ENCODE results near the gene CDH22. TPM values are rescaled to one million over a fixed set of nuclear protein-coding genes. Genes with fewer than 3 reads are reported as not detected.

Gene CDH22
- total RNA-seq, 1 experiment from 2014 or later = not detected

DNA sequence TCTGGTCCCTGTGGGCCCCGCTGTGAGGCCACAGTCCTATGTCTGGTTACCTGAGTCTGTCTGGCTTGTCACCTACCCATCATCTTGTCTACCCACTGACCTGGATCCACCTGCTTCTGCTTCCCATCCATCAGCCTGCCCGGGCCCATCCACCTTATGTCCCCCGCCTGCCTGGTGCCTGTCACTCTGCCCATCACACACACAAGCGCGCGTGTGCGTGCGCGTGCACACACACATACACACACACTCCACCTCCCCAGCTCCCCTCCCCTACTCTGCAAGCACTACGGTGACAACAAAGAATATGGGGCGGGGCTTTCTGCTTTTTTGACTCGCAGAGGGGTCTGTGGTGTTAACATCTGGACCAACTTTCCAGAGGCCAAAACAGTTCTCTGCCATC, 8.0 kb downstream of the CDH22 start:
- DNase-seq (ENCODE audit: low read depth) = no peak

DNA sequence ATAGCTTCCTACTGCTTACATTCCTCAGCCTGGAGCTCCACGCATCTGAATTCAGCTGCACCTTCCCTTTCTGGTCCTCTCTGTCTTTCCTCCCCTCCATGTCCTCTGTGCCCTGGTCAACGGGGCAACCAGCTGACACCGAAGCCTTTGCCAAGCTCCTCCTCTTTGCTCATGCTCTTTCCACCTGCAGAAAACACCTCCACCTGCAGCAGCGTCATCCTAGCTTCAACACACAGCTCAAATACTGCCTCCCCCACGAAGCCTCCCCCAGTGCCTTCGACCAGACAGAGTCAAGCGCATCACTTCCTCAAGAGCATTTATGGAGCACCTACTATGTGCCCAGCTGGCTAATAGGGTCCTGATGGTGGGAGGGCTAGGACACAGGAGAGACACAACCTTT, 9.2 kb downstream of the CDH22 start:
- DNase-seq (ENCODE audit: low read depth) = no peak

DNA sequence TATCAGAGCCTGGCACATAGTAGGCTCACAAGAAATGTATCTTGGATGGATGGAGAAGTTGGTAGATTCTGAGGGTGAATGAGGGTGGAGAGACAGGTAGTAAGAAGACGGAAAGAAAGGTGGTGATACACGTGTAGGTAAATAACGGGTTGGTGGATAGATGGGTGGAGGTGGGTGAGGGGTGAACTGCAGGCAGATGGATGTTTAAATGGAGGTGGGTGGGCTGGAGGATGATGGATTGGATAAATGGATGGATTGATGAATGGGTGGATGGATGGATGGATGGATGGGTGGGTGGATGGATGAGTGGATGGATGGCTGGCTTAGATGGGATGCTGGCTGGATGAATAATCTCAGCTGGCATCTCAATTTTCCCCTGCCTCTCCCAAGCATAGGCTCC, 9.9 kb downstream of the CDH22 start:
- DNase-seq (ENCODE audit: low read depth) = no peak

DNA sequence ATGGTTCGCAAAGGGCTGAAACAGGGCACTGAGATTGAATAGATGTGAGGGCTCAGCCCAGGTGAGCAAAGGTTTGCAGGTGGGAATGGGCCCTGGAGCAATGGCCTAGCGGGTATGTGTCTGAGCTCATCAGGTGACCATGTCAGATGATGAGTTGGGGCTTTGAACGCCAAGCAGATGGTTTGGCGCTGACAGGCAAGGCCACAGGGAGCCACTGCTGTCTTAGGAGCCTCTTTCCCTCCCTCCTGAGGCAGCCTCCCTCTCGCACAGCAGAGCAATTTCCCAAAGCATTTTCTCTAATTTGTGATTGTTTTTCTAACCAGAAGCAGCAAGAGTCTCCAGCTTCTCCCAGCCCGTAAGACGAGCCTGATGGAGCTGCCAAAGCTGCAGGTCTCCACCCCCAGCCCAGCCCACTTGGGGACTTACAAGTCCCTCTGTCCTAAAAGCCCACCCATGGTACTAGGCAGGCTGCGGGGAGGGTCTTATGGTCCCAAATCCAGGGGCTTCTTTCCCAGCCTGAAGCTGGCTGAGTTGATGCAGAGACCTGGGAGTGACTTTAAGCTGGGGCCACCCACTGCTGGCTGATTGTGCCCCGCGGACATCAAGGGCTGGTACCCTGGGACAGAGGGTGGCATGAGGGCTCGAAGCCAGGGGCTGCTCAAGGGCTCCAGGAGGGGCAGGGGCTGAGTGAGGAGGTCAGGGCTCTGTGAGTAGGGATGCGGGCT, 11.6 kb downstream of the CDH22 start:
- no peak for DNase-seq (ENCODE audit: low read depth)

DNA sequence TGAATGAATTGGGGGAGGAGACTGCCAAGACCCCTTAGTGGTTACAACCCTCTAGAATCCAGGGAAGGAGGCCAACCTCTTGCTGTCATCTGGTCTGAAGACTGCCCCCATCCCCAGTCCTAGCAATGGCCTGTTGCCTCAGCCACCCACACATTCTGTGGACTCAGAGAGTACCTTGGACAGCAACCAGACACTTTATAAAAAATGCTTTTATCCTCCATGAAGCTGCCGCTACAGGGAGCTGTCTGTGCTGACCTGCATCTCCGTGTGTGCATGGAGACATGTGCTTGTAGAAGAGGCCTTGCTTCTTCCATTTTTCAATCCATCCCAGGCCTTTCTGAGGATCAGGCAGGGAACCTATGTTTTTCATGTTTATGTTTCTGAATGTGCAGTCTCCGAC, 15.2 kb downstream of the CDH22 start:
- no peak for DNase-seq (ENCODE audit: low read depth)

DNA sequence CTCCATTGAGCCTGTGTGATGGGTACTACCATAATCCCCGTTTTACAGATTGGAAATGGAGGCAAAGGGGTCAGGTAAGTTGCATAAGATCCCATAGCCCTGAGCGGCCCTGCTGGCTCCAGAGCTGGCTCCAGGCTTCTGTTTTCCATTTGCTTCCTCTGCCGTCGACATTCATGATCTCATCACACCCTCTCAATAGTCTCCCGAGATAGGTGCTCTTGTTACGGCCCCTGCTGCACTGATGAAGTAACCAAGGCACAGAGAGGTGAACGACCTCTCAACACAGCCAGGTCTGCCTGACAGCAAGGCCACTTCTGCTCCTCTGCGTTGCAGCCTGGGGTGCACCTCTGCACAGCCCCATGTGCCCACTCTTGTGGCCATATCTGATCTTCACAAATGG, 16.9 kb downstream of the CDH22 start:
- no peak for DNase-seq (ENCODE audit: low read depth)

DNA sequence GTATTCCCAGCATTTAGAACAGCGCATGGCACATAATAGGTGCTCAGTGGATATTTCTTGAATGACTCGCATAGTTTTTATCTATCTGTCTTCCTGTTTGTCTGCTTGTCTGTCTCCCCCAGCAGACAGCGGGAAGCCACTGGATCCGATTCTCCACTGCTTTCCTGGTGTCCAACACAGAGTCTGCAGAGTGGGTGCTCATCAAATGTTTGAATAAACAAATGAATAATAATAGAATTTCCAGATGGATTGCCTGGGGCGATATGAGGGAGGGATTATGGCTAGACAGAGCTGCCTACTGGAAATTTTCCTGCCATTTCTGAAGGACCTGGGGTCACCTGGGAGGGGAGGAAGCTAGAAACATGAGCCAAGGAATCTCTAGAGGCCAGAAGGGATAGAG, 18.9 kb downstream of the CDH22 start:
- no peak for DNase-seq (ENCODE audit: low read depth)

DNA sequence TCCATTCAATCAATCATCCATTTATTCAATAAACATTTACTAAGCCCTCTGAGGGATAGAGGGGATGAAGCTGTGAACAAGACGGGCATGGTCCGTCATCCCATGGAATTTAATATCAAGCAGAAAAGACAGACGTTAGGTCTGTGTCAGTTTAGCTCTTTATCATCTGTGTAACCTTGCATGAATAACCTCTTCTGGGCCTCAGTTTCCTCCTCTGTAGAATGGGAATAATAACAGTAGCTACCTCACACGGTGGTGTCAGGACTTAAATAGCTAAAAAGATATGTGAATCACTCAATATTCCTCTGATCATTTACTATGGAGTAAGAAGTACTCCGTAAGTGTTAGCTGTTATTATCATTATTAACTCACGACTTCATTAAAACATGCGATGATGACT, 21.3 kb downstream of the CDH22 start:
- DNase-seq (ENCODE audit: low read depth) = no peak

DNA sequence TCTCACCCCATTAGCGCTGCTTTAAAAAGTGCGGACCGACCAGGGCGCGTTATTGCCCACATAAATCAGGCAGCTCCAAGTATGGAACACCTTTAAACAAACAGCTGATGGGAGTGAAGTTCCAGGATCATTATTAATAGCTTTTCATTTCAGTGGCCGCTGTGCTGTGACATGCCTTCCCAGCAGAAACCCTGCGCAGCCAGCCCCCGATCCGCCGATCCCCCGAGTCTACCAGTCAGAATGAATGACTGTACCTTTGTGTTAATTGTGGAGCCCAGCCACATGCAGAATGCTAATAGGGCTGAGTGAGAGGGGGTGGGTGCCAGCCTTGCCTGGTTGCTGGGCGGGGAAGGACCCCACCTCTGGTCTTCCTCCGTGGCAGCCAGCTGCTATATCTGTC, 21.9 kb downstream of the CDH22 start:
- no peak for DNase-seq (ENCODE audit: low read depth)

DNA sequence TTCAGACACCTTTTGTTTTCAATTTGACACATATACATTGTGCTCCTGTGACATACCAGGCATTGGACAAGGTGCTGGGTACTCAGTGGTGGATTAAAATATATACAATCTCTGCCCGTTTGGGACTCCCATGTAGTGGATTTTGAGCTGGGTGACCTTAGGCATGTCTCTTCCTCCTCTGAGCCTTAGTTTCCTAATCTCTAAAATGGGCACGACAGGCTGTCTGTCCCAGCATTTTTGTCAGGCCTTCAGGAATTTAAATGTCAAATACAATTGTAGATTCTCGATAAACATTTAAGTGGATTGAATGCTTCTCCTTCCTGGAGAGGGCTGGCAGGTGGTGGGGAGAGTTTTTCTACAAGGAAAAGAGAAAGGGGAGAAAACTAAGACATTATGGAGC, 22.6 kb downstream of the CDH22 start:
- DNase-seq (ENCODE audit: low read depth) = no peak

DNA sequence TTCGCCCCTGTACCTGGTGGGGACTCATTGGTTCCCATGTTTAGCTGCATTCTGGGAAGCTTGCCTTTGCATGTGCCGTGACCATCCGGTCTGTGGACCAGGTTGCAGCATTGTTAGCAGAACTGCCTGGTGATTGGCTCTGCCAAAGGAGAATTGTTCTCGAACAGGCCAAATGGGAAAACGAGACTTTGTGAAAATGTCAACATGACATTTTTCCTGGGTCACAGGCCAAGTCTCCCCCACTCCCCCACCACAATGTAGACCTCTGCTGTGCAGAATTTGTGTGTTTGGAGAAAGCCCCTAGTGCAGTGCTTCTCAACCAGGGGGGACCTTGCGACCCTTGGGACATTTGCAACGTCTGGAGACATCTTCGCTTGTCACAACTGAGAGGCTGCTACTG, 23.2 kb downstream of the CDH22 start:
- DNase-seq (ENCODE audit: low read depth) = no peak

DNA sequence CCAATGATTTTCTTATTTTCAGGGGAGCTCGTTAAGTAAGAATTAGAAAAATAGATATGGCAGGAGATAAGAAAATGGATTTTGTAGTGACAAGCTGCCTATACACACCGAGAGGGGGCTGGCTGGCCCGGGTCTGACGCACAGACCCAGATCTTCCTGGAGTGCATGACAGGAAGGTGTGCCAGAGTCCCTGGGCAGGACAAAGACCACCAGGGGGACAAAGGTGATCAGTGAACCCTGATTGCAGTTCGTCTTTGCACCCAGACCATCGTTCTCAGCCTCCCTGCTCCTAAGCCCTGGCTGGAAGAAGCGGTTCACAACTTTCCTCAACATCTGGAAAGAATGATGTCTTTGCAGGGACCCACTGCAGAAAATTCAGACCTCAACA, 24.3 kb downstream of the CDH22 start:
- no peak for DNase-seq (ENCODE audit: low read depth)

DNA sequence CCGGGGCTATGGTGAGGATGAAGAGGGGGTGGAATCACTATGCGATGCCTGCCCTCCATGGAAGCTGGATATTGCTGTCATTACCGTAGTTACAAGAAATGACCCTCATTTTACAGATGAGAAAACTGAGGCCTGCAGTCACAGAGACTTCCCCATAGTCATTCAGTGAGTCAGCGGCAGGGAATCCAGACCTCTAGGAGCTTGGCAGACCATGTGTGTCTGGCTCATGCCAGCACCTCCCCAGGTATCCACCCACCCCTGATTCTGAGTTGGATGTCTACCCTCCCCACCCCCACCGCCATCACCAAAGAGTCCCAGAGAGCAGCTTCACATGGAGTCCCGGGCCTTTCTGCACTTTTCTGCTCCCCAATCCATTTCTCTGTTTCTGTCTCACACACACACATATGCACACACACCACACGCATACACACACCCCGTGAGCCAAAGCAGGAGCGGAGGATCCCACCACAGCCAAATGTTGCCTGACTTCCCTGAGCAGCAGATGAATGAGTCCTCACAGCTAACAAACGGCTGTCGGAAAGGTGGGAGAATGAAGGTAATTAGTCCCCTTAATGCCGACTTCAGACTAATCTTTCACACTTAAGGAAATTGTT, 24.8 kb downstream of the CDH22 start:
- DNase-seq (ENCODE audit: low read depth) = peak; percentile 28

DNA sequence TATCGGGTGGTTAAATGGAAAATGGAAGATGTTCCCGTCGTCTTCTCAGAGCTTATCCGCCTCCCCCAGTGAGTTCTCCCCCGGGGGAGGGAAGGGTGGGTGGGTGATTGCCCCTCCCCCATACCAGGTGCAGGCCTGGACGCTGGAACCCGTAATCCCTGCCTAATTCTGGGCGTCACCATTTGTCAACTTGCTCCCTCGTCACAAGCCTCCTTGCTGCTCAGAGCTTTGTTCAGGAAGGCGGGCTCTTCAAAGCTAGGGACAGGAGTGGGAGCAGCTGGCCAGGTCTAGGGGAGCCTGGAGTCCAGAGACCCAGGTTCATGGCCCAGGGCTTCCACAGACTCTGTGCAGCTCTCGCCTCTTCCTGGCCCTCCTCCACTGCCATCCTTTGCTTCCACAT, 25.6 kb downstream of the CDH22 start:
- DNase-seq (ENCODE audit: low read depth) = no peak

DNA sequence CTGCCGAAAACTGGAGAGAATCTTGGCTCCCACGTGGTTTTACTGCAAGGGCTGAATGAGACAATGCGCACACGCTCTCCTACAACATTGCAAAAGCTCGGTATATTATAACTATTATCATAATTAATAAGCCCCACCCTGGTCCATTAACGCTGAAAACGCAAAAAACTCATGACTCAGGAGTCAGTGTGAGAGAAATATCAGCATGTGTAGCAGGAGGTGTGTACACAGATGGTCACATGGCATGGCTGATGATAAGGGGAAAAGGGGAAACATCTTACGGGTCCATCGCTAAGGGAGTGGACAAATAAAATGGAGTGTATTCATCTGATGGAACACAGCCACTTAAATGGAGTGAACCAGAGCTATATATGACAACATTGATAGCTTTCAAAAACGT, 29.2 kb downstream of the CDH22 start:
- no peak for DNase-seq (ENCODE audit: low read depth)

DNA sequence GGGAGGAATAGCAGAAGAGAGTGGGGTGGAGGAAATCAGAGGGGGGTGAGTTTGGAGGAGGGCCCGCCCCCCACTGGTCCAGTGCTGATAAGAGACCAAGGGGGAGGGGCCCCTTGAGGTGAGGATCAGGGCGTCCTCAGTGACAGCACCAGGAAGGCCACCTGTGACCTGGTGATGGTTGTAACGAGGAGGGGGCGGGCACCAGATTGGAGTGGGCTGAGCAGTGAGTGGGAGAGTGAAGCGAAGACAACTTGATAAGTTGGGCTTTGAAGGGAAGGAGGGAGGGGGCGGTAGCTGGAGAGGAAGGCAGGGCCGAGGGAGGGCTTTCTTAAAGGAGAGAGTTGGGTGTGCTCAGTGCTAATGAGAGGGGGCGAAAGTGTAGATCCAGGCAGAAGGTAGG, 30.7 kb downstream of the CDH22 start:
- no peak for DNase-seq (ENCODE audit: low read depth)

DNA sequence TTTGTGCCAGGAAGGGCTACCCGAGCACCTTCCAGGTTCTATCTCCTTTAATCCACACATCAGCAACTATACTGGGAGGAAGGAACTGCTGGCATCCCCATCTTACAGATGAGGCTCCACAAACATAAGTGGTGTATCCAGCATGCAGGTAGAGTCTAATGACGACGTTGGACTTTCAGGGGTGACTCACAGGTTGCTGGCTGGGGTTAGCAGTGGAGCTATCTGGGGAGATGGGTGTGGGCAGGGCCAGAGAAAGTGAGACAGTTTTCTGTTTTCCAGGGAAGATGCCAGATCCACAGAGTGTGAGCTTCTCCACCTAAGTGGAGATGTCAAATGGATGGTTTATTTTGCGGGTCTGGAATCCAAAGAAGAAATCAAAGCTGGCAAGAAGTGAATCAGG, 31.8 kb downstream of the CDH22 start:
- DNase-seq (ENCODE audit: low read depth) = no peak

DNA sequence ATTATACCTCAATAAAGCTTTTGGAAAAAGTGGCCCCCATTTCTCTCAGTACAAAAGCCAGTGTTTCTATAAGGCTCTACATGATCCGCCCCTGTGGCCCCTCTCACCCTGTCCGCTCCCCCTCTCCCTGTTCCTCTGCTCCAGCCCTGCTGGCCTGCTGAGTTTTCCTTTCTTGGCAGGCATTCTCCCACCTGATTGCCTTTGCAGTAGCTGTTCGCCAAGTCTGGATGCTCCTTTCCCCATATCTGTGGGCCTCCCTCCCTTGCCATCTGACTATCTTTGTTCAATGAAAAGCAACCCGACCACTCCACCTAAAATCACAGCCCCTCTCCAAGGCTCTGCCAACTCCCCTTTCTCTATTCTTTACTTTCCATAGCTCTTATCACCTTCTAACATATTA, 33.2 kb downstream of the CDH22 start:
- no peak for DNase-seq (ENCODE audit: low read depth)

DNA sequence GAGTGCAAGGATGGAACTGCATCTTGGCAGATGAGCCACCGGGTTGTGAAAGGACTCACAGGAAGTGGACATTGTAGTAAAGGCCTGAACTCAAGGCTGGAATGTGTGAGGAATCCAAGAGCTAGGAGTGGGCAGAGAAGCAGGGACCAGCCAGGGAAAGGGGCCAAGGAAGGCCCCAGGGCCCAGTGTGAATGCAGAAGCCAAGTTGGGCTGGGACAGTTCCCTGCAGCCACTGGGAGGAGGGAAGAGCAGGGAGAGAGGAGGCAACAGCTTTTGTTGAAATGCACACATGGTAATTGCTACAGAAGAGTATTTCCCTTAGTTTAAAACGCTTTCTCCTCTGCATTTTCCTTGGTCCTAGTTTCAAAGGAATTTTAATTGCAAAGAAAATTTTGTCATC, 34.6 kb downstream of the CDH22 start:
- no peak for DNase-seq (ENCODE audit: low read depth)

DNA sequence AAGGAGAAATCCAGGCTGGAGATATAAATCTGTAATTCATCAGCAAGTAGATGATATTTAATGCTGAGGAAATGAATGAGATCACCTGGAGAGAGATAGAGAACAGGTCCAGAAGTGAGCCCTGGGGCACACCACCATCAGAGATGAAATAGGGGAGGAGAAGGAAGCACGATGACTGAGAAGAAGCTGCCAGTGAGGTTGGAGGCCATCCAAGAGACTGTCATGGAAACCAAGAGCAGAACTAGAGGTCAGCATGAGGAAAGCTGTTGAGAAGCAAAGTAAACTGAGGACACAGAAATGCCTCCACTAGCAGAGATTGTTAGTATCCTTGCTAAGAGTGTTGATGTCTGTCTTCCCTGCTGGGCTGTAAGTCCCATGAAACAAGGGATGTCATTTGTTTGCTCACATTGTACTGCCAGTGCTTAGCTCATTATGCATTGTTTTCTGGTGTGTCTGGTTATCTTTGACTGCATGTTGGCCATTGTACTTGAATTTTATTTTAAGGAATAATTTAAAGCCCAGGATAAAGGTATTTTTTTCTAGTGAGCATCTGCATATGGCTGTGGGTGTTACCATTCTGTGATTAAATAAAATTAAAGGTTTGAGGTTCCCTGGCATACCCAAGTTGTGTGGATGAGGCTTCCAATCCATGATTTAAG, 35.8 kb downstream of the CDH22 start:
- DNase-seq (ENCODE audit: low read depth) = no peak

DNA sequence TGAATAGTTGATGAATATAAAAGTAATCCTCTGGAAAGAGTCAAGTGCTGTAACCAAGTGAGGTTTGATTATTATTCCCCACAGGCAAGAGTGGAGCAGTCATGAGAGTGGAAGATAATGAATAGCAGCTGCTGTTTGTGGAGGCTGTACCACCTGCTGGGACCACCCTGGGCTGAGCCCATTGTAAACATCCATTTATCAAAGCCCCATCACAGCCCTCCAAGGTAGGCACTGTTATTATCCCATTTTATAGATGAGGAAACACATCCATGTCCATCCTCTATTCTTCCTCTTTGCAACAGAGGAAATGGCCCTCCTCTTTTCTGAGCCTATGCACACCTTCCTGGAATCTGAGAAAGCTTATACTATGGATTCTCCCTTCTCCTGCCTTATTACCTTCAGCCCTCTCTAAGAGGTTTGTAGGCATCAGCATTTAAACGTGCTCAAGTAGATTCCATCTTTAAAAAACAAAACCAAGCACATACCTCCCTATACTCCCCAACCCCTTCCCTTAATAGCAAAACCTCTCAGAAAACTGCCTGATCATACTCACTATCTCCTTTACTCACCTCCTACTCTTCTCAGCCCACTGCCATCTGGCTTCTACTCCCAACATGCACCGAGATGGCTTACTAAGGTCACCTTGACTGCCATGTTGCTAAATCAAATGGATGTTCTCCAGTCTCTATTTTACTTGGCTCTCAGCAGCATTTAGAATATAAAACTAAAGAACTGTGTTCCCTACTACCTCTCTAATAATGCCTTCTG, 37.1 kb downstream of the CDH22 start:
- no peak for DNase-seq (ENCODE audit: low read depth)

DNA sequence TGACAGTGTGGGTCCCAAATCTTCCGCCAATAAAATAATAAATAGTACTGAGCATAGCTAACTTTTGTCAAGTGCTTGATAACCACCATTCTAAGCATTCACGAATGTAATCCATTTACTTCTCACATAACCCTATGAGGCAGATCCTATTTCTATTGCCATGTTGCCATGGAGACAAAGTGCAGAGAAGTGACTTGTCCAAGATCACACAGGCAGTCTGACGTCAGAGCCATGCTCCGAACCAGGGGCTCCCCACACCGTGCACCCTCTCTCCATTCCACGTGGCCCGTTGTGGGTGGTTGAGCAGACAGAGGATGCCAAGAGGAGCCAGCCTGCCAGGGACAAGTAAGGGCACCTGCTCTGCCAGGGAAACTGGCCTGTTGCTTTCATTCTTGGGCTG, 38.9 kb downstream of the CDH22 start:
- DNase-seq (ENCODE audit: low read depth) = no peak

All from HT1080 (cell line).